Measurements from ENCODE around the gene CARD10. TPM values are rescaled to one million over a fixed set of nuclear protein-coding genes. Genes with fewer than 3 reads are reported as not detected.

CARD10 gene
- total RNA-seq, 1 experiment from 2014 or later, result 0.26 TPM

GRCh38 chr22:37518509-37519267 lies 527 bp downstream of the CARD10 start:
- peak; percentile 46 for TF ChIP-seq EZH2 (IDR thresholded peaks at IDR 0.05; ENCODE audit: borderline replicate concordance, low read depth, low read length, poor library complexity, severe bottlenecking)
- TF ChIP-seq CTCF (conservative IDR thresholded peaks at IDR 0.05; ENCODE audit: low read depth, low read length), result no peak
- H3K4me3 ChIP-seq (ENCODE audit: low read depth, low read length, poor library complexity, severe bottlenecking), result peak overlapping the region; percentile 47
- no peaks in the 10 kb centered on the region for H3K36me3 ChIP-seq (ENCODE audit: insufficient read depth, low read length, poor library complexity, severe bottlenecking)
- CTCF ChIA-PET, result no interaction called here
- no peaks in the 10 kb centered on the region for H3K9me3 ChIP-seq (ENCODE audit: low read depth, low read length, poor library complexity, severe bottlenecking)
- peaks cover 13% of the 10 kb centered on the region for H3K27me3 ChIP-seq (replicated peaks; ENCODE audit: insufficient read depth, low read depth, low read length, poor library complexity)
- POLR2A ChIA-PET (ENCODE audit: low non-redundant PET), result interaction anchor here (0.6 kb wide), 2 partner anchors 201 to 1695 kb away, joined by 5 to 11 read pairs; no protein-coding TSS in a partner anchor
- intact Hi-C loops (cut with micrococcal nuclease; ENCODE audit: unreplicated experiment), result no loop called here
- H3K27ac ChIP-seq (ENCODE audit: low read depth, low read length, poor library complexity, severe bottlenecking), result no peak overlapping the region
- H3K4me1 ChIP-seq (ENCODE audit: insufficient read depth, low read length, poor library complexity, severe bottlenecking), result peaks cover 6% of the 10 kb centered on the region
- BruUV-seq (replicated peaks), result no TSS peak
- DNase-seq (ENCODE audit: low spot score), result no peak

DNA sequence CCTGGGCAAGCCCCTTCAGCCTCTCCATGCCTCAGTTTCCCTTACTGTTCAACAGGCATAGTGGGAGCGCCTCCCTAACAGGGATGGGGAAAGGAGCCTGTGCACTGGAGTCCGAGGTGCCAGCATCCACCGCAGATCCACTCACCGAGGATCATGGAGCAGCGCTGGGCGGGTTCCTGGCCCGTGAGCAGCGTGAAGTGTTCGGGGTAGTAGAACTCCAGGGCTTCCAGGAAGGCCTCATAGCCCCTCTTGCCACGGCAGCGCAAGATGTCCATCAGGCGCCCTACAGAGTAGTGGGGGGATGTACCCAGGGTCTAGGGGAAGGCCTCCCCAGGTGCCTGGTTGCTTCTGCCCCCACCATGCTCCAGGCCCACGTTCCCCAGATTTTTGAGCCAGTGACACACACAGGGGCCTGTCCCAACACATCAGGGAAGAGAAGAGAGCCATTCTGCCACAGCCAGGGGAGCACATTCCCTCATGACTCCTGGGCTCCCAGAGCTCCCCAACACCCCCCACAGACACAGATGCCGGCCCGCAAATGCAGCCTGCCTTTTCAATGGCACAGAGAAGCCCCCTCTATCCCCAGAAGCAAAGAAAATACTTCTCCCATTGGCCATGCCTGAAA lies 1.3 kb downstream of the CARD10 start:
- intact Hi-C loops (cut with micrococcal nuclease; ENCODE audit: unreplicated experiment), result no loop called here
- peaks cover 13% of the 10 kb centered on the region for H3K27me3 ChIP-seq (replicated peaks; ENCODE audit: insufficient read depth, low read depth, low read length, poor library complexity)
- no peak overlapping the region for H3K4me3 ChIP-seq (ENCODE audit: low read depth, low read length, poor library complexity, severe bottlenecking)
- peaks cover 6% of the 10 kb centered on the region for H3K4me1 ChIP-seq (ENCODE audit: insufficient read depth, low read length, poor library complexity, severe bottlenecking)
- no peaks in the 10 kb centered on the region for H3K9me3 ChIP-seq (ENCODE audit: low read depth, low read length, poor library complexity, severe bottlenecking)
- POLR2A ChIA-PET (ENCODE audit: low non-redundant PET), result interaction anchor here (0.6 kb wide), 1 partner anchor 1695 kb away, joined by 11 read pairs; no protein-coding TSS in a partner anchor
- CTCF ChIA-PET, result no interaction called here
- BruUV-seq (replicated peaks), result no TSS peak
- TF ChIP-seq EZH2 (IDR thresholded peaks at IDR 0.05; ENCODE audit: borderline replicate concordance, low read depth, low read length, poor library complexity, severe bottlenecking) (no peak), CTCF (conservative IDR thresholded peaks at IDR 0.05; ENCODE audit: low read depth, low read length) (no peak)
- no peak overlapping the region for H3K27ac ChIP-seq (ENCODE audit: low read depth, low read length, poor library complexity, severe bottlenecking)
- no peak for DNase-seq (ENCODE audit: low spot score)
- no peaks in the 10 kb centered on the region for H3K36me3 ChIP-seq (ENCODE audit: insufficient read depth, low read length, poor library complexity, severe bottlenecking)

DNA sequence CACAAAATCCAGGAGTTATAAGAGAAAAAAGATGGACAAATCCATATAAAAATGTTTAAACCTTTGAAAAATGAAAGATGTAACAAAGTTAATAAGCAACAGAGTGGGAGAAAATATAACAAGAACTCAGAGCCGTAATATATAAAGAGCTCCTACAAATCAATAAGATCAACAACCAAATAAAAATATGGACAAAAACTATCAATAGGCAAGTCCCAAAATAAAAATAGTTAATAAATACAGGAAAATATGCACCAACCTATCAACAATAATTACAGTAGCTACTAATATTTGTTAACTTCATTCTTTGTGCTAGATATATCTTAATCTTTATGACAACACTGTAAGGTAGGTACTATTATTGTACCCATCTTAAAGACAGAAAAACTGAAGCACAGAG lies 2.8 kb downstream of the CARD10 start:
- H3K9me3 ChIP-seq (ENCODE audit: low read depth, low read length, poor library complexity, severe bottlenecking), result no peaks in the 10 kb centered on the region
- H3K36me3 ChIP-seq (ENCODE audit: insufficient read depth, low read length, poor library complexity, severe bottlenecking), result no peaks in the 10 kb centered on the region
- ChIA-PET POLR2A (ENCODE audit: low non-redundant PET) (no interaction called here), CTCF (no interaction called here)
- intact Hi-C loops (cut with micrococcal nuclease; ENCODE audit: unreplicated experiment), result no loop called here
- peaks cover 13% of the 10 kb centered on the region for H3K27me3 ChIP-seq (replicated peaks; ENCODE audit: insufficient read depth, low read depth, low read length, poor library complexity)
- BruUV-seq (replicated peaks), result no TSS peak
- no peak overlapping the region for H3K27ac ChIP-seq (ENCODE audit: low read depth, low read length, poor library complexity, severe bottlenecking)
- no peak for TF ChIP-seq CTCF (conservative IDR thresholded peaks at IDR 0.05; ENCODE audit: low read depth, low read length)
- TF ChIP-seq EZH2 (IDR thresholded peaks at IDR 0.05; ENCODE audit: borderline replicate concordance, low read depth, low read length, poor library complexity, severe bottlenecking), result no peak
- DNase-seq (ENCODE audit: low spot score), result no peak
- H3K4me1 ChIP-seq (ENCODE audit: insufficient read depth, low read length, poor library complexity, severe bottlenecking), result peaks cover 6% of the 10 kb centered on the region
- no peak overlapping the region for H3K4me3 ChIP-seq (ENCODE audit: low read depth, low read length, poor library complexity, severe bottlenecking)

All from A673 (cell line).